Measurements from ENCODE around the gene PKIG.
A peak's percentile ranks its signal among the peaks of the same experiment; 100 is the strongest.

The PKIG gene

DNA sequence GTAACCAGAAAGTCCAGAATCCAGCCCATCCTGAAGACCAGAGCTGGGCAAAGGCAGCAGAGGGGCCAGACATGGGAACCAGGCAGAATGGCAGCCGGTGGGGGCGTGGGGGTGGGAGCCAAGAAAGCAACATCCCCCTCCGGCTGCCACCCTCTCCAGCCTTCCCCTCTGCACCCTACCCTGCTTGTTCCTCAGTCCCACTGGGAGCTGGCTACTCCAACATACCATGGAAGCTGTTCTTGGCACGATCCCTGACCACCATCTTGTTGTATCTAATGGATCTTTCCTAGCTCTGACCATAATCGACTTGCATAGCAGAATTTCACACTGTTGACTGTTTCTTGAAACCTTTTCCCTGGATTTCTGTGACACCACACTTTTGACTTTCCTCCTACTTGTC lies 38.9 kb downstream of the PKIG start:
- DNase-seq = no peak

DNA sequence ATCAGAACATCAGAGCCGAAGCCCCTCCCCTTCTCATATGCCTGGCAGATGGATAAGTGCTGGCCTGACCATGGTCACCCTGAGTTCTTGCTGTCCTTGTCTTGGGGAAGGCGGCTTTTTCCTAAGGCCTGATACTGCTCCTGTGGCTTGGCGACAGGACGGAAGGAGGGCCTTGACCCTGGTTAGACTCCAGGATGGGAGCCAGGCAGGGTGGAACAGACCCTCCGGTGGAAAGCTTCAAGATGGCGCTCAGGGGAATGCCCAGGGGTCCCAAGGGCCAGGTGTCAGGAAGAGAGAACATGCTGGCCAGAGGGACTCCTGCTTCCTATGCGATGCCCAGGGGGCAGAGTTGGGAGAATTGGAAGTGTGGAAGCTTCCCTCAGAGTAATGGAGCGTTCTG lies 39.6 kb downstream of the PKIG start:
- DNase-seq = no peak

DNA sequence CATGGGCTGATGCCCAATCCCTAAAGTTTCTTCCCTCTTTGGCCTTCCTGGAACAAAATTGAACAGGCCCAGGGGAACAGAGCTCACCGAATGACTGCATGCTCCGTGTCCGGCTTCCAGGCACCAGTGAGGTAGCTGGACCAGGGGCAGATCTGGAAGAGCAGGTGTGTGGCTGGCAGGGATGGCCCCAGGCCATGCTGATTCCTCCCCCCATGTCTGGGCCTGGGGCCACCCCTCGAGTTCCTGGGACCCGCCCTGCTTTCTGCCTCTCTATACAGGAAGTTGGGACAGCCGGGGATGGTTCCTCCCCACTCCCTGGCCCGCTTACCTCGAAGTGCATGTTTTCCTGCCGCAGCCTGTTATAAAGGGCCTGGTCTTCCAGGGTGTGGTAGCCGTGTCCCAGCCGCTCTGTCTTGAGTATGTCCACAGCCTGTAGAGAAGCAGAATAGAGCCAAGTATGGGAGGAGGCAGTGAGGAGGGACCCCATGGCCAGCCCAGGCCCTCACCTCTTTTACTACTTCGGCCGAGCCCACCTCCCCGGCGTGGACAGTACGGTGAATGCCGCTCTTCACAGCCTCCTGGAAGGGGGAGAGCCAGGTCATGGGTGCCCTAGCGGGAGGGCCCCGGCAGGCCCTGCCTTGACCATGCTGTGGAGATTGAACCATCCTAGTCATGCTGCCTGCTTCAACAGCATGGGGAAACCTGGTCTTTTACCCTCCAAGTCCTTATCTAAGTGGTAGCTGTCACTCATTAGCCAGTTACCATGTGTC lies 40.3 kb downstream of the PKIG start:
- DNase-seq = no peak

DNA sequence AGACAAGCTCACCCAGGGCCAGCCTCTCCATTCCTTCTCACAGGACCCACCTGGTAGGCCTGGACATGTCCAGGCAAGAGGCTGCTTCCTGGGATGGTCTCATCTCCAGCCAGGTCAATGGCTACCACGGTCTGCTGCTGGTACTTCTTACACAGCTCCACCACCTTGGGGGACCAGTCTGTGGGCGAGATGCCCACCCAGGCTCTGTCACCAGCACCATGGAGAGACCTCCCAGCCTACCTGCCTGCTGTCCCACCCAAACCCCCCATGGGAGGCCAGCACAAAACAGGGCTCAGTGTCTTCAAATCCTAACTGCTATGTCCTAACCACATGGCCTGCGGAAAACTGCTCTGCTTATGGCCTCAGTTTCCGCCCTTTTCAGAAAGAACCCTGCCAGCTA lies 41.8 kb downstream of the PKIG start:
- DNase-seq = no peak

DNA sequence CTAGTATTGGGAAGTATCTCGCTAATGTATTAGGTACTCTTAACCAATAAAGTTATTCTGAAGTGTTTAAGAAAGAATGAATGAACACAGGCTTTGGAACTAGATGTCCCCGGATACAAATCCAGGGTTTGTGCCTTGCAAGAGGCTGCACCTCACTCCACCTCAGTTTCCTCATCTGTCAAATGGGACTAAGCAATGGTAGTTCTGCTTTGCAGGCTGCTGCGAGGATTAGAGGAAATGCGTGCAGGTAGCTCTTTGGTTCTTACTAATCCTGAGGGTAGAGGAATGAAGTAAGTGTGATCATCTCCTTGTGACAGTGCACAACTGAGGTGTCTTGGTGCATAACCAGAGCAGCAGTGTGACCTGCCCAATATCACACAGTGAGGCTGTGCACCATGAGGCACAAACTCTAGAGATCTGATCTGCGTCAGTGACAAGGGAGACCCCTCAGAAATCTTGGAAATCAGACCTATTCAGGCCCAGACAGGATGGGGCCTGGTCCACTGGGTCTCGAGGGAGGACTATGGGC lies 42.4 kb downstream of the PKIG start:
- no peak for DNase-seq

DNA sequence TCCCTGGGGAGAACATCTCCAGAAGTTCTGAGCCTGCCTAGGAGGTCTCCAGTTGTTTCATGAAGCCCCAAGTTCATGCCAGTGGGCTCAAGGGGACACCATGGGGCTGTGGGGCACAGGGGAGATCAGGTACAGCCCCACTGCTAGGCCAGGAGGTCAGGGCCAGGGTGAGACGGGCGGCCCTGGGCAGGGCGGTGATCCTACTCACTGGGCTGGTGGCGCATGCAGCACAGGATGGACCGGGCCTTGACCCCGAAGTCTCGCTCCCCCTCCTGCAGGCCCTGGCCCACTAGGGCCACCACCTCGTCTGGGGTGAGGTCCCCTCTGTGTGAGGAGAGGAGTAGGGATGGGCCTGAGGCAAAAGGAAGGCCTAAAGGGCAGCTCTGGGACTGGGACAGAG lies 43.0 kb downstream of the PKIG start:
- no peak for DNase-seq

DNA sequence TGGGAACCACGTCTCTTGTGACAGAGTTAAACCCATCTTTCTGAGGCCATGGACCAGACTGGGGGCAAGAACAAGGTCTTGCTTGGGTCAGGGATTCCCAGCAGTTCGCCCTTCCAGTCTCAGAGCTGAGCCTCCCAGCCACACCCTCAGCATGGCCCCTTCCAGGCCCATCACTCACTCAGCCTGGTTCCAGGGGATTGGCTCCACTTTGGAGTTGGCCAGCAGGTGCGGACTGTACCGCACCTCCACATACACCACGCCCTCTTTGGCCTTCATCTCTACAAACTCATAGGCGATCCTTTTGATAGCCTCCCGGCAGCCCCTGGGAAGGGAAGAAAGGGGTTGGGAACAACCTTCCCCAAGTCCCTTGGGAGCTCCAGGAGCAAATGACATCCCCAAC lies 43.9 kb downstream of the PKIG start:
- DNase-seq = no peak

DNA sequence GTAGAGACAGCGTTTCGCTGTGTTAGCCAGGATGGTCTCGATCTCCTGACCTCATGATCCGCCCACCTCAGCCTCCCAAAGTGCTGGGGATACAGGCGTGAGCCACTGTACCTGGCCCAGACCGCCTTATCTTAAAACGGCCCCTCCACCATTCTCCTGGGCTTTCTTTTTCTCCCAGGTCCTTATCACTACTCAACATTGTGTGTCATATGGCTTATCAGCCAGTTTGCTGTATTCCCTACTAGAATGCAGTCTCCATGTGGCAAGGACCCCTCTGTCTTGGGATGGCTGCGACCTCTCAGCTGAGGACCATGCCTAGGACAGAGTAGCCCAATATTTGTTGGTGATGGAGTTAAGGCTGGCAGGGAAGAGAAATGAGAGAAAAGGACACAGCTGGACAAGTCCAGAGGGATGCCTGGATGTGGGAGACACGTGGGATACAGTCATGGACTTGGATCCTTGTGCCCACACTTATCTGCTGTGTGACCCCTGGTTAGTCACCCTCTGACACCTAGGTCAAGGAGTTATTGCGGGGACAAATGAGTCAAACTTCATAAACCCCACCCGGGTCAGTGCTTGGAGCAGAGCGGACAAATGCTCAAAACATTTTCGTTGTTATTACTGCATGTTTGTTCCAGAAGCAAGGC lies 45.1 kb downstream of the PKIG start:
- DNase-seq = no peak

DNA sequence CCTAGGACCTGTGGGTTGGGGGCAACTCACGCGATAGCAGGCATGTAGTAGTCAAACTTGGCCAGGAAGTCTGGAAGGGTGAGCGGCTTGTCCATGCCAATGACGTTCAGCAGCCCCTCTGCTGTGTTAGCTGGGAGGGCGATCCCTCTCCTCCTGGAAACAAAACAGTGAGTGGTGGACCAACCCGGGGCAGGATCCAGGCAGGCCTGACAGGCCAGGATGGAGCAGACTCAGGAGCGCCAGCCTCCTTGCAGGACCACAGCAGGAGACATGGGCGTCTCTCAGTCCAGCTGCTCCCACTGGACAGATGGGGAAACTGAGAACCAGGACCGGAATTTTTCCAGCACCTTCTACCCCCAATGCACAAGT lies 46.6 kb downstream of the PKIG start:
- DNase-seq = no peak

DNA sequence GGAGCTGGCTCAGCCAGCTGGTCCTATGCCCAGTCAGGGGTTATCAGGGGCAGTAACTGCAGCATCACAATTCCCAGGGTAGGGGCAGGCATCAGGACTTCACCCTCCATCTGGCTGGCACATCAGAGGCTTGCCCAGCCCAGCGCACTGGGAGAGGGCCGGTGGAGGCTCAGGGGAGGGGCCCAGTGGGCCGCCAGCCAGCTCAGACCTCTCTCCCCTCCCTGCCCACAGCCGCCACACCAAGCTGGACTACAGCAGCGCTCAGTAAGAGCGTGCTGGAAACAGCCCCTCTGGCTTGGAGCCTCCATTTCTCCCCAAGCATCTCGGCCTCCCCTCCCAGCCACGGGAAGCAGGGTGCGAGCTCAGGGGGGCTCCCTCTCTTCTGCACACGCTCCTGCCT lies 47.2 kb downstream of the PKIG start:
- no peak for DNase-seq

DNA sequence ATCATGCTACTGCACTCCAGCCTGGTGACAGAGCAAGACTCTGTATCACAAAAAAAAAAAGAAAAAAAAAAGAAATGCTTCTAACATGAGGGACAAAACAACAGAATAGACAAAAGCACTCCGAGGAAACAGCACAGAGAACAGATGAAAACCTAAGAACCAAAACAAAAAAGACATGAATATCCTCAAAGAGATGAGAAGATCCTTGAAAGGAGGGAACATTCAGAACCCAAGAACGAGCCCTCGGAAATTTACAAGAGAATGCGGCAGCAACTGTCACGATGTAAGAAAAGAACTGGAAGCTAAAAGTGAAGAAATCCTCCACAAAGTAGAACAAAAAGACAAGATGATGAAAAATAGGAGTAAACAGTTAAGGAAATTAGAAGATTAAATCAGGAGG lies 47.9 kb downstream of the PKIG start:
- no peak for DNase-seq

DNA sequence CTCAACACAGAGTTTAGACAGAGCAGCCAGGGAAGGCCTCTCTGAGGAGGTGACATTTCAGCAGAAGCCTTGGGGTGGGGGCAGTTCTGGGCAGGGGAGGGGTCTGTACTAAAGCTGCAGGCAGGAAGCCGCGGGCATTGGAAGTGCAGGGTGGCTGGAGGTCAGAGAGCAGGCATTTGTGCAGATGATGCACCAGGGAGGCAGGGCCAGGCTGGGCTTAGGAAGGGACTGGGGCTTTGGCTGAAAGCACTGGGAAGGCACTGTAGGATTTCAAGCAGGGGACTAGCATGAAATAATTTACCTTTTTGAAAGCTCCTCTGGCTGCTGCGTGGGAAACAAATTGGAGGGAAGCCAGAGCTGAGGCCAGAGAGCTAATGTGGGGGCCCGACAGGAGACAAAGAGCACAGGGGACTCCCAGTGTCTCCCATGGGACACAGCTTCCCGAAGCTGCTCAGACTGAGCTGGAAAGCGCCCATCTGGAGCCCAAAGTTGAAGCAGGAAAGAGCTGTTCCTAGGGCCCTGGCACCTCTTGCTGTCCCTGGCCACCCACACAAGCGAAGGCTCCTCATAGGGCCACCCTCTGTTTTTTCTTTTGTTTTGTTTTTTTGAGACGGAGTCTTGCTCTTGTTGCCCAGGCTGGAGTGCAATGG lies 49.8 kb downstream of the PKIG start:
- DNase-seq = no peak

DNA sequence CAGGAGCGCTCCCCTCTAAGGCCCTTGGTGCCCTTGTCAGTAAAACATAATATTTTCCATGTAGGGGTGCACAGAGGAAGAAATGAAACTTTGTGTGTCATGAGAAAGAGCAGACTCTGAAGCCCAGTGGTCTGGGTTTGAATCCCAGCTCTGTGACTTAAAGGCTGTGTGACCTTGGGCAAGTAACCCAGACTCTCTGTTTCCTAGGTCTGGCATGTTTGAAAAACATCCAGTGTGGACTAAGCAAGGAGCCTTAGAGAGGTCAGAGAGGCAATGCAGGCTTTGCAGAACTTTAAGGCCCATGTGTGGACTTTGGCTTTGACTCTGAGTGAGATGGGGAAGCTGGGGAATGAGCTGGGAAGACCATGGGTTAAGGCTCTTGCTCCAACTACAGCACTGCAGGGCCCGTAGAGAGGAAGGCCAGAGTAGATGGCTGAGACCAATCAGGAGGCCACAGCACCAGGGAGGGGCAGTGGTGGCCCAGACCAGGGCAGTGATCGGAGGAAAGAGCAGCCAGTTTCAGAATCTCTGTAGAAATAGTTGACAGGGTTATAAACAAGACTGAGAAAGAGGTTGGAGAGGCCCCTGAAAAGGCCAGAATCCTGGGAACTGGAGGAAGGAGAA lies 50.9 kb downstream of the PKIG start:
- no peak for DNase-seq

DNA sequence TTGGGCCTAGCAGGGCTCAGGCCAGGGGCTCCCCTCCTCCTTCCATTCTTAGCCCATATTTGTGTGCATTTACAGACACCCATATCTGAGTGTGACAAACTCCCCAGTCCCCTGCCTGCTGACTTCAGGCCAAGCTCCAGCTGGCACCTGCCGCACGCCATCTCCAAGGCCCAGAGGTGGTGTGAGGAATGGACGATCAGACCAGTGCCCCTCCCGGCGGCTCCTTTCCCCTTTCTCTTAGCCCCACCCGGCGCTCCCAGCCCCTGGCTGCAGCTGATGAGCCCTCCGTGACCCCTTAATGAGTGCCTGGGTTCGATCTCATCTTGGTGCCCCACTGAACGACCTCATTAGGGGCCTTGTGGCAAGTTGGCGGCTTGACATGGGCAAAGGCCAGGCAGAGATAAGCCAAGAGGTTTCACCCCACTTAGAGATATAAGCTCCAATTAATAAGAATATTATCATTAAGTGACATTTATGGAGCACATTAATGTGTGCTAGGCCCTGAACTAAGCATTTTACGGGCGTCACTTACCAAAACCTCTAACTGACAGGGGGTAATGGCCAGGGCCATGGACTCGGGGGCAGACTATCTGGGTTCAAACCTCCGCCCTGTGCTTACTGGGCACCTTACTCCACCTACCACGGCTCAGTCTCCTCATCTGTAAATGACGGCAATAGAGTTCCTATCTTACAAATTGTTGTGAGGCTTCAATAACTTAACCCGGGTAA lies 51.7 kb downstream of the PKIG start:
- DNase-seq = no peak

DNA sequence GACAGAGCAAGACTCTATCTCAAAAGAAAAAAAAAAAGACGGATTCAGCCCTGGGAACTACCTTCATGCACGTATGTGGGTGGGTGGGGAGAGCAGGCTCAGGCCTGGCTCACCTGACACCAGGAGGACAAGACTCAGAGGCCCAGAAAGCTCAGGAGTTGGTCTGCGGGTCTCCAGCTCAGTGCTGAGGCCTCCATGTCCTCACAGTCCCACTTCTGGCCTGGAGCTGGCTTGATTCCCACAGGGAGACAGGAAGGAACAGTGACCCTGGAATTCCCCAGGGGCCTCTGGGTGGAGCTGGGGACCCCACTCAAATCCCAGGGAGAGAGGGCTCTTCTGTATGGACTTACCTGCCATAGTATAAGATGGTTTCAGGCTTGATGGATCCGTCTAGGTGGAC lies 53.5 kb downstream of the PKIG start:
- DNase-seq = no peak

DNA sequence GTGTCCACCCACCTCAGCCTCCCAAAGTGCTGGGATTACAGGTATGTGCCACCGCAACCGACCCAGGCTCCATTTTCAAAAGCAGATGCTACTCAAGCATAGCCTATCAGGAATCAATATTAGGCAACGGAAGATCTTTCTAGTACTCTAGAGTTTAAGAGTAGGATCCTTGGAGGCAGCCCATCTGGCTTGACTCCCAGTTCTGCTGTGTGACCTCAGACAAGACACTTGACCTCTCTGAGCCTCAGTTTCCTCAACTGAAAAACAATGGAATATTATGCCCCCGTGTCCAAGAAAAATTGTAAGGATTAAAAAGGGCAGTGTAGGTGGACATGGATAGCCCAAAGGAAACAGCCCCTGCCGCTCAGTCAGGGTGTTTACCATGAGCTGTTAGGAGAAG lies 54.7 kb downstream of the PKIG start:
- DNase-seq = no peak

DNA sequence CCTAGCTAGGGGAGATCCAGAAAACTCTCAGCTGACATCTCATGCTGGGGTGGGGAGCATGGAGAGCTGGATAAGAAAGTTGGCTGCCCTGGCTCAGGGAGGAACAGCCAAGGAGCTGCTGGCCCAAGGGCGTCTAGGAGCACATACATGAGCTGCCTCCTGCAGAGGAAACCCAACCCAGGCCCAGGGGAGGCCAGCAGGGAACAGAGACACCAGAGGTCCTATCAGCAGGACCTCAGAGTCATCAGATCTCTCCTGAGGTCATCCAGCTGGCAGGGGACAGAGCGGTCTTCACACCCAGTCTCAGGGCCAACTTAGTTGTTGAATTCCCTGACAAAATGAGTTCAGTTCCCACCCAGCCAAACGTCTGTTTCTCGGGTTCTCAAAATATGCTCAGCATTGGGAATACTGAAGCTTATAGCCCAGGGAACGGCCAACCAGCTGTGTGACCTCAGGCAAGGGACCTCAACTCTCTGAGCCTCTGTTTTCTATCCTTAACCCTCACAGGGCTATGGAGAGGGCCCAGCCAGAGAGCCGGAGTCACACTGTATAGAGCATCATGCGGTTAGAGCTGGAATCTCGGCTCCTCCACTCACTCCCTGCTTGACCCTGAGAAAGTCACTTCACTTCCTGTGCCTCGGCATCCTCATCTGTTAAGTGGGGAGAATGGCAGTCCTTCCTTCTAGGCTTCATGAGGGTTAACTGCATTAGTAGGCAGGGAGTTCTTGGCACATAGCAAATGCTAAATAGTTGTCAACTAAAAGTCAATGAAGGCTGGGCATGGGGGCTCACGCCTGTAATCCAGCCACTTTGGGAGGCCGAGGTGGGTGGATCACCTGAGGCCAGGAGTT lies 55.4 kb downstream of the PKIG start:
- DNase-seq = no peak

DNA sequence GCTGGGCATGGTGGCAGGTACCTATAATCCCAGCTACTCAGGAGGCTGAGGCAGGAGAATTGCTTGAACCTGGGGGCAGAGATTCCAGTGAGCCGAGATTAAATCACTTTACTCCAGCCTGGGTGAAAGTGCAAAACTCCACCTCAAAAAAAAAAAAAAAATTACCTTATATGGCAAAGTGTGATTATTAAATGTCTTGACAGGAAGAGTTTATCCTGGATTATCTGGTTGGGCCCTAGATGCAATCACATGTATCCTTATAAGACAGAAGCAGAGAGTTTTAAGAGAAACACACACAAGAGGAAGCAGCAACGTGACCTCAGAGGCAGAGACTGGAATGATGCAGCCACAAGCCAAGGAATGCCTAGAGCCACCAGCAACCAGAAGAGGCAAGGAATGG lies 58.1 kb downstream of the PKIG start:
- no peak for DNase-seq

DNA sequence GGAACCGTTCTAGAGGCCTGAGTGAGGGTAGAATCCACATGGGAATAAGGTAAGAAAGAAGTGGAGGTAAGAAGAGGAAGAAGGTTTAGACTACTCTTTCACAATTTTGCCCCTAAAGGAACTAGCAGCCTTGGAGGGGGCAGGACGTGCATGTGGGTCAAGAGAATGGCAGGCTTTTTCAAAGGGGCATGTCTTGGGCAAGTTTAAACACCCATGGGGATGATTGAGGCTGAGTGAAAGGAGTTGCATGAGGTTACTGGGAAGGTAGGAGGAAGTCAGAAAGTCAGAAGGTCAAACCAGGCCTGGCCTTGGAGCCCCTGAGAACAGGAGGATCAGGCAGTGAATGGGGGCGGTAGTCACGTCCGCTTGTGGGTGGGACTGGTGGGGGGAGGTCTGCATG lies 58.9 kb downstream of the PKIG start:
- DNase-seq = no peak

DNA sequence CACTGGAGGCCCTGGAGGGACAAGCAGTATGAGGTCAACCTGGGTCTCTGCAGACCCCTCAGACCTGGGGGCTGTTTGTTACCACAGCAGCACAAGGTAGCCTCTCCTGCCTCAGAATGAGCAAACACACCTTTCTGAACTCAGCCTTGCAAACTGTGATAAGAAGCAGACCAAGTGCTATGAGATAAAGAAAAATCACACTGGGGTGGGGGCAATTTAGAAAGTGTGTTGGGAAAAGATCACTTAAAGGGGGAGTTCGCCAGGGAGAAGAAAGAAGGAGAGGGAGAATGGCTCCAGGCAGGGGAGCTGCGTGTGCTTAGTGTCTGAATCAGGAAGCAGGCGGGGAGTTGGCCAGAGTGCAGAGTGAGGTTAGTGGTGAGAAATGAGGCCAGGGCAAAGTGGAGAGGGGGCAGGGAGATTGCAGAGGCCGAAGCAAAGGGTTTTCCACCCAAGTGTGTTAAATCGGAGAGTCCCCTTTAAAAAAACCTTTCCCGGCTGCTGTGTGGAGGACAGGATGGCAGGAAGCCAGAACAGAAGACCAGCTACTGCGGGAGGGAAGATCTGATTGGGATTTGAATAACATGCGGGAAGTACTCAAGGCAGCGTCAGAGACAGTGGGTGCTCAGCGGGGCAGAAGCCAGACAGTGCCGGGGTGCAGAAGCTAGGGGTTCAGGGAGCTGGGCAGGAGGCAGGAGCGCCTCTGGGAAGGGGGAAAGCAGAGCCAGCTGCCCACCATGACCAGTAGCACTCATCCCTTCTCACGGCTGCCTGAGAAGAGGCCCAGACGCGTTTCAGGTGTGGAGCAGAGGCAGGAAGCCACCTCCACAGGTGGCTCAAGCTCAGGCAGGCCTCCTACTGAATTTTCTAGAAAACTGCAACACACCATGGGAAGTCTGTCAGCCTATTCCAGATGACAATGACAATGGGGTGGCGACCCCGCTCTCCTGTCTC lies 60.1 kb downstream of the PKIG start:
- DNase-seq = peak; percentile 45 to 49

DNA sequence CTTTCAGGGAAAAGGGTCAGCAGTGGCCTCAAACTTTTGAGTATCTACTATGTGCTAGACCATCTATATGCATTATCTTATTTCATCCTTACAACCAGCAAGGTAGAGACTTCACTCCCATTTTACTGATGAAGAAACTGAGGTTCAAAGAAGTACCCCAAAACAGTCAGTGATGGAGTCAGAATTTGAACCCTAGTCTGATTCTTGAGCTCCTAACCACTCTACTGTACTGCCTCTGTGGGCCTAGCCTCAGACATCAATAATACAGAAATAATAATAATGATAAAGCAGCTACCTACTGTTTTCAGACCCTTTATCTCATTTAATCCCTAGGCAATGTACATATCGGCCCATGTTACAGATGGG lies 60.8 kb downstream of the PKIG start:
- no peak for DNase-seq
